Sigmoid colon (tissue), 4 donors: Measurements from ENCODE around the gene PRDM11.

Source experiments
- EP300 ChIP-seq, 4 donors: sonication (generic); formaldehyde crosslinking; IDR thresholded peaks; one replicate each; pipeline ENCODE4 v1.6.1; 2017; ENCODE audit warnings: antibody characterized with exemption in 4 of 4
- POLR2A ChIP-seq, 2 donors: fragments of 450-650 bp; IDR thresholded peaks; one replicate each; pipeline ENCODE4 v1.6.1; 2016; ENCODE audit warnings: antibody characterized with exemption in 2 of 2, mild to moderate bottlenecking in 2 of 2, moderate library complexity in 2 of 2
- TF ChIP-seq, protein P1 (sequence below), 4 experiments: fragments of 450-650 bp in 3 of 4; fragments of 200-600 bp in 1 of 4; IDR thresholded peaks; one replicate each; pipeline ENCODE4 v1.5.1; 2016 to 2019; ENCODE audit warnings: antibody characterized with exemption in 4 of 4, mild to moderate bottlenecking in 3 of 4, moderate library complexity in 2 of 4

DNA sequence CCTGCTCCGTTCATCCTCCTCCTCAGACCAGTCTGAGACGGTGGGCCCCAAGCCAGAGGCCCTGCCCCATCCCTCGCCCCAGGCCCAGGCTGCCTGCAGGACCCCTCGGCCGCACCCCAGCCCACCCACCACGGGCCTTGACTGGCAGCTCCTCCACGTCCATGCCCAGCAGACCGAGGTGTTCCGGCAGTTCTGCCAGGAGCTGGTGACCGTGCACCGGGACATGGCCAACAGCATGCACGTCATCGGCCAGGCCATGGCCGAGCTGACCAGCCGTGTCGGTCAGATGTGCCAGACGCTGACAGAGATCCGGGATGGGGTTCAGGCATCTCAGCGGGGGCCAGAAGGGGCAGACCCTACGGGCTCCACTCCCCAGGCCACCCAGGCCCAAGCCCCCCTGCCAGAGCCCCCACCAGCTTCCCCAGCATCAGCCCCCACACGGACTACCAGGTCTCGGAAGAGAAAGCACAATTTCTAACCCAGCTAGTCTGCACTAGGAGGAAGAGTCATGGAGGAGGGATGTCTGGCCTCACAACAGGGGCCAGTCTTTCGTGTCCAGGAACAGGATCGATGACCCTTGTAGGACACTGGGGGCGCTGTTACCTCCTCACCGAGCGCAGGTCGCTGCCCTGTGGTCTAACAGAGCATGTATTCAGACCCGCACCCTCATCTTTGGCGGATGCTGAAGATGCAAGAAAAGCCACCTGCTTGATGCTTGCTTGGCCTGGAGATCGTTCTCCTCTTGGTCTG lies 66.3 kb downstream of the PRDM11 start:
- TF ChIP-seq, protein P1, sequence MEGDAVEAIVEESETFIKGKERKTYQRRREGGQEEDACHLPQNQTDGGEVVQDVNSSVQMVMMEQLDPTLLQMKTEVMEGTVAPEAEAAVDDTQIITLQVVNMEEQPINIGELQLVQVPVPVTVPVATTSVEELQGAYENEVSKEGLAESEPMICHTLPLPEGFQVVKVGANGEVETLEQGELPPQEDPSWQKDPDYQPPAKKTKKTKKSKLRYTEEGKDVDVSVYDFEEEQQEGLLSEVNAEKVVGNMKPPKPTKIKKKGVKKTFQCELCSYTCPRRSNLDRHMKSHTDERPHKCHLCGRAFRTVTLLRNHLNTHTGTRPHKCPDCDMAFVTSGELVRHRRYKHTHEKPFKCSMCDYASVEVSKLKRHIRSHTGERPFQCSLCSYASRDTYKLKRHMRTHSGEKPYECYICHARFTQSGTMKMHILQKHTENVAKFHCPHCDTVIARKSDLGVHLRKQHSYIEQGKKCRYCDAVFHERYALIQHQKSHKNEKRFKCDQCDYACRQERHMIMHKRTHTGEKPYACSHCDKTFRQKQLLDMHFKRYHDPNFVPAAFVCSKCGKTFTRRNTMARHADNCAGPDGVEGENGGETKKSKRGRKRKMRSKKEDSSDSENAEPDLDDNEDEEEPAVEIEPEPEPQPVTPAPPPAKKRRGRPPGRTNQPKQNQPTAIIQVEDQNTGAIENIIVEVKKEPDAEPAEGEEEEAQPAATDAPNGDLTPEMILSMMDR (IDR thresholded peaks at IDR 0.05) = no peak
- TF ChIP-seq EP300 (IDR thresholded peaks at IDR 0.05) (no peak), POLR2A (IDR thresholded peaks at IDR 0.05) (no peak)
